ENCODE results near the gene HIRA.

DNA sequence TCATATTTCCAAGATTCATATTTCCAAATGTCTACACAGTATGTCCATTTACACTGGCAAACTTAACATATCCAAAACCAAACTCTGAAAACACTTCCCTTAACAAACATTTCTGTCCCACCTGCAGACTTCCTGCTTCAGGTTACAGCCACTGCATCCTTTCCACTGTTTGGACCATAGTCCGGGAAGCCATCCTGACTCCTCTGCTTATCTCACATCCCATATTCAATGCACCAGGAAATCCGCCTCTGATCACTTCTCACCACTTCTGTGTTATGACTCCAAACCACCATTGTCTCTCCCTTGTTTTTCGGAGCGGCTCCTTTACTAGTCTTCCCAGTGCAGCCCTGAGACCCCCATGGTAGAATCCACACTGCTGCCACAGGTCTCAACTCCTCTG is 30.1 kb downstream of the HIRA start:
- TF ChIP-seq POLR2A (IDR thresholded peaks at IDR 0.05) = no peak
- TF ChIP-seq, protein P1, sequence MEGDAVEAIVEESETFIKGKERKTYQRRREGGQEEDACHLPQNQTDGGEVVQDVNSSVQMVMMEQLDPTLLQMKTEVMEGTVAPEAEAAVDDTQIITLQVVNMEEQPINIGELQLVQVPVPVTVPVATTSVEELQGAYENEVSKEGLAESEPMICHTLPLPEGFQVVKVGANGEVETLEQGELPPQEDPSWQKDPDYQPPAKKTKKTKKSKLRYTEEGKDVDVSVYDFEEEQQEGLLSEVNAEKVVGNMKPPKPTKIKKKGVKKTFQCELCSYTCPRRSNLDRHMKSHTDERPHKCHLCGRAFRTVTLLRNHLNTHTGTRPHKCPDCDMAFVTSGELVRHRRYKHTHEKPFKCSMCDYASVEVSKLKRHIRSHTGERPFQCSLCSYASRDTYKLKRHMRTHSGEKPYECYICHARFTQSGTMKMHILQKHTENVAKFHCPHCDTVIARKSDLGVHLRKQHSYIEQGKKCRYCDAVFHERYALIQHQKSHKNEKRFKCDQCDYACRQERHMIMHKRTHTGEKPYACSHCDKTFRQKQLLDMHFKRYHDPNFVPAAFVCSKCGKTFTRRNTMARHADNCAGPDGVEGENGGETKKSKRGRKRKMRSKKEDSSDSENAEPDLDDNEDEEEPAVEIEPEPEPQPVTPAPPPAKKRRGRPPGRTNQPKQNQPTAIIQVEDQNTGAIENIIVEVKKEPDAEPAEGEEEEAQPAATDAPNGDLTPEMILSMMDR (IDR thresholded peaks at IDR 0.05) = no peak

All from thyroid gland (tissue), 4 donors.